Dedifferentiated amniotic fluid mesenchymal stem cell (primary cell): ENCODE results near the gene CCT6B.
"Not testable (repeated sequence)": the region's sequence is repeated elsewhere in the genome, so short reads cannot be mapped to it uniquely, and the experiment has no call there.

Source experiments
- DNase-seq: peaks from one replicate; pipeline ENCODE4 v3.0.0-alpha.2; 2016; ENCODE audit errors: extremely low spot score

The CCT6B gene

GRCh38 chr17:34980353-34980680, 19.1 kb upstream of the CCT6B start, which contains the start of gene LIG3:
Gene LIG3, plus strand, starts transcription at chr17:34980512. Its CDS starts 2,494 bp downstream, at chr17:34983006.
- DNase-seq: peak; percentile 92

- no peak for DNase-seq
These were observed 18.5 kb upstream of the CCT6B start for GRCh38 chr17:34979650-34980352.

- no peak for DNase-seq
These were observed 17.9 kb upstream of the CCT6B start for GRCh38 chr17:34979153-34979552.

GRCh38 chr17:34974794-34975785, 13.8 kb upstream of the CCT6B start:
- DNase-seq: no peak

- no peak for DNase-seq
These were observed 12.9 kb upstream of the CCT6B start for GRCh38 chr17:34974179-34974578.

GRCh38 chr17:34958438-34958837, 2.8 kb downstream of the CCT6B start:
- DNase-seq: no peak

GRCh38 chr17:34950780-34951179, 10.5 kb downstream of the CCT6B start:
- not testable (repeated sequence) for DNase-seq

- no peak for DNase-seq
These were observed 31.0 kb downstream of the CCT6B start for GRCh38 chr17:34930283-34930682.

- DNase-seq: no peak
These were observed 34.6 kb downstream of the CCT6B start for GRCh38 chr17:34926661-34927060.

GRCh38 chr17:34920676-34921075, 40.6 kb downstream of the CCT6B start:
- no peak for DNase-seq

- DNase-seq: no peak
These were observed 43.9 kb downstream of the CCT6B start for GRCh38 chr17:34917381-34917780.

GRCh38 chr17:34916120-34916519, 45.1 kb downstream of the CCT6B start:
- DNase-seq: no peak

- no peak for DNase-seq
These were observed 48.3 kb downstream of the CCT6B start for GRCh38 chr17:34913001-34913400.

GRCh38 chr17:34909040-34909439, 52.2 kb downstream of the CCT6B start:
- no peak for DNase-seq

GRCh38 chr17:34902831-34903547, 58.3 kb downstream of the CCT6B start:
- no peak for DNase-seq

GRCh38 chr17:34899643-34900291, 61.5 kb downstream of the CCT6B start:
- no peak for DNase-seq

- DNase-seq: no peak
These were observed 65.9 kb downstream of the CCT6B start for GRCh38 chr17:34895383-34895782.

- no peak for DNase-seq
These were observed 66.3 kb downstream of the CCT6B start for GRCh38 chr17:34894964-34895363.

- DNase-seq: no peak
These were observed 68.6 kb downstream of the CCT6B start for GRCh38 chr17:34892461-34893249.

- no peak for DNase-seq
These were observed 74.4 kb downstream of the CCT6B start for GRCh38 chr17:34886831-34887230.

GRCh38 chr17:34885076-34885475, 76.2 kb downstream of the CCT6B start:
- no peak for DNase-seq
